Parathyroid adenoma (tissue), 2 donors: ENCODE data around the gene PIK3R3.

ENCODE experiments used
- H2AFZ ChIP-seq: fragments of 300-600 bp; sonication (generic); one replicate; pipeline ENCODE4 v1.7.0; 2017; ENCODE audit warnings: antibody characterized with exemption, mild to moderate bottlenecking
- H3K27ac ChIP-seq: fragments of 300-600 bp; sonication (generic); one replicate; pipeline ENCODE4 v1.7.0; 2017
- H3K27me3 ChIP-seq: fragments of 300-600 bp; sonication (generic); one replicate; pipeline ENCODE4 v1.7.0; 2017; ENCODE audit warnings: low read length; ENCODE audit not compliant: control insufficient read depth, insufficient read depth
- H3K36me3 ChIP-seq: fragments of 300-600 bp; sonication (generic); one replicate; pipeline ENCODE4 v1.7.0; 2017; ENCODE audit warnings: low read length; ENCODE audit not compliant: control insufficient read depth, insufficient read depth
- H3K4me1 ChIP-seq: fragments of 300-600 bp; sonication (generic); one replicate; pipeline ENCODE4 v1.7.0; 2017; ENCODE audit warnings: control low read depth
- H3K4me2 ChIP-seq: fragments of 300-600 bp; sonication (generic); one replicate; pipeline ENCODE4 v1.7.0; 2017; ENCODE audit warnings: low read length
- H3K4me3 ChIP-seq: fragments of 300-600 bp; sonication (generic); one replicate; pipeline ENCODE4 v1.7.0; 2017; ENCODE audit warnings: low read depth, low read length
- H3K79me2 ChIP-seq: fragments of 300-600 bp; sonication (generic); one replicate; pipeline ENCODE4 v1.7.0; 2017; ENCODE audit warnings: control low read depth
- H3K9ac ChIP-seq: fragments of 300-600 bp; sonication (generic); one replicate; pipeline ENCODE4 v1.7.0; 2017; ENCODE audit warnings: mild to moderate bottlenecking
- H3K9me3 ChIP-seq: fragments of 300-600 bp; sonication (generic); one replicate; pipeline ENCODE4 v1.7.0; 2017; ENCODE audit warnings: low read length; ENCODE audit not compliant: control insufficient read depth
- TF ChIP-seq, protein P1 (sequence below): fragments of 300-600 bp; sonication (generic); IDR thresholded peaks from one replicate; pipeline ENCODE4 v1.7.0; 2017; ENCODE audit warnings: antibody characterized with exemption, mild to moderate bottlenecking
- donor health status: primary hyperparathyroidism.

Gene PIK3R3

DNA sequence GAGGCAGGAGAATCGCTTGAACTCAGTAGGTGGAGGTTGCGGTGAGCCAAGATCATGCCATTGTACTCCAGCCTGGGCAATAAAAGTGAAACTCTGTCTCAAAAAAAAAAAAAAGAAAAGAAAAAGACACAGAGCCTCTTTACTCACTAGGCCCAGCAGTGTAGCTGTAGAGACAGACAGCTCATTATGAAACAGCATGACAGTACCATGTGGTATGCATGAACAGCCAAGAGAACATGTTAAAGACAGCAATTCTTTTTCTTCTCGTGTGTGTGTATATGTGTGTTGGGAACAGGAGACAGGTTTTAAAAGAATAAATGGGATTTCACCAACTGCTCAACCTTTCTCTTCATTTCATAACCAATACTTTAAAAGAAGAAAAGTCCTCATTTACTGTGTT is 118.8 kb downstream of the PIK3R3 start:
- Histone ChIP-seq H3K36me3 (no peaks in the 10 kb centered on the region), H3K9ac (no peak overlapping the region), H3K27ac (no peak overlapping the region), H3K27me3 (no peaks in the 10 kb centered on the region), H3K4me1 (no peaks in the 10 kb centered on the region), H3K4me2 (no peak overlapping the region), H3K4me3 (no peak overlapping the region), H3K9me3 (no peaks in the 10 kb centered on the region), H2AFZ (no peak overlapping the region), H3K79me2 (no peaks in the 10 kb centered on the region)
- TF ChIP-seq, protein P1, sequence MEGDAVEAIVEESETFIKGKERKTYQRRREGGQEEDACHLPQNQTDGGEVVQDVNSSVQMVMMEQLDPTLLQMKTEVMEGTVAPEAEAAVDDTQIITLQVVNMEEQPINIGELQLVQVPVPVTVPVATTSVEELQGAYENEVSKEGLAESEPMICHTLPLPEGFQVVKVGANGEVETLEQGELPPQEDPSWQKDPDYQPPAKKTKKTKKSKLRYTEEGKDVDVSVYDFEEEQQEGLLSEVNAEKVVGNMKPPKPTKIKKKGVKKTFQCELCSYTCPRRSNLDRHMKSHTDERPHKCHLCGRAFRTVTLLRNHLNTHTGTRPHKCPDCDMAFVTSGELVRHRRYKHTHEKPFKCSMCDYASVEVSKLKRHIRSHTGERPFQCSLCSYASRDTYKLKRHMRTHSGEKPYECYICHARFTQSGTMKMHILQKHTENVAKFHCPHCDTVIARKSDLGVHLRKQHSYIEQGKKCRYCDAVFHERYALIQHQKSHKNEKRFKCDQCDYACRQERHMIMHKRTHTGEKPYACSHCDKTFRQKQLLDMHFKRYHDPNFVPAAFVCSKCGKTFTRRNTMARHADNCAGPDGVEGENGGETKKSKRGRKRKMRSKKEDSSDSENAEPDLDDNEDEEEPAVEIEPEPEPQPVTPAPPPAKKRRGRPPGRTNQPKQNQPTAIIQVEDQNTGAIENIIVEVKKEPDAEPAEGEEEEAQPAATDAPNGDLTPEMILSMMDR: no peak

DNA sequence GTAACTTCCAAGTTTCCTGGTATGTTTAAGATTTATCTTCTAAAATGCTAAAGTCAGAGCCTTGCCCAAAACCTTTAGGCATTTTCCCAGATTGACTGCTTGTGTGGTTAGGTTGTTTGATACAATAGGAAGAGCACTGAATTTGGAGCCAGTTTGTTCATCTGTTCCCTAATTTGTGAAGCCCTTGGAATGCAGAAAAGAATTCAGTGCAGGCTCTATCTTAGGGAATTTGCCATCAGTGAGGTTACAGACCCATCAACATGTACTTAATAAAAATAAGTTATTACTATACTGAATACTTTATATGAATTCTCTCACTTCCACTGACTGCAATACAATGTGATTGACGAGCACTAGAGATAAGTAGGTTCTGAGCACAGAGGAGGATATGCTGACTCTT is 120.2 kb downstream of the PIK3R3 start:
- Histone ChIP-seq H3K9ac (no peak overlapping the region), H3K9me3 (no peaks in the 10 kb centered on the region), H3K36me3 (no peaks in the 10 kb centered on the region), H3K4me1 (no peaks in the 10 kb centered on the region), H3K4me2 (no peak overlapping the region), H3K27me3 (no peaks in the 10 kb centered on the region), H3K4me3 (no peak overlapping the region), H3K79me2 (no peaks in the 10 kb centered on the region), H2AFZ (no peak overlapping the region), H3K27ac (no peak overlapping the region)
- TF ChIP-seq, protein P1: no peak

DNA sequence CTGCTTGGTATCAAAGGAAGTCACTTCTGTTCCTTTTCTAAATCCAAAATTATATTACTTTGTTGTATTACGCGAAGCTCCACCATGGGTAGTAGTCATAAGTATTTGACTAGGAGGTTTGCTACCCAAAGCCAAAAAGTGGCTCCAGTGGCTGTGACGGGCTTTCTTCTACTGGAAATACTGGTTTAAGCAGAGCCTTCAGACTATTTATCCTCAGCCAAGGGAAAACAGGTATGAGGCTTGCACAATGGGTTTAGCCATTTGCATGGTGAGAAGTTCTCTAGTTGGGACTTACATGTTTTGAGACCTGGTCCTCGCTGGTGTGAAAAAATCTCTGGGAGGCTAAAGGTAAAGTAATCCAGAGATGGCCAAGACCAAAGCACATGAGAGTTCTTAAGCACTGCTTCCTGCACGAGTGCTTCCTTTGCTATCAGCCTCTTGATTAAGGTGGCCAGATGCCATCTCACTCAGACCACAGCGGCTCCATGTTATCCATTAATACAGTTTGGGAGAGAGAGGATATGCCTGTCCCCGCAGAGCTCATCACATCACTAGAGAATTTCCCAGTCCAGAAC is 121.2 kb downstream of the PIK3R3 start:
- H3K27ac ChIP-seq: no peak overlapping the region
- H3K79me2 ChIP-seq: no peaks in the 10 kb centered on the region
- no peaks in the 10 kb centered on the region for H3K36me3 ChIP-seq
- H3K4me3 ChIP-seq: no peak overlapping the region
- TF ChIP-seq, protein P1: no peak
- H3K9ac ChIP-seq: no peak overlapping the region
- no peak overlapping the region for H3K4me2 ChIP-seq
- no peaks in the 10 kb centered on the region for H3K4me1 ChIP-seq
- H2AFZ ChIP-seq: no peak overlapping the region
- no peaks in the 10 kb centered on the region for H3K9me3 ChIP-seq
- H3K27me3 ChIP-seq: no peaks in the 10 kb centered on the region

DNA sequence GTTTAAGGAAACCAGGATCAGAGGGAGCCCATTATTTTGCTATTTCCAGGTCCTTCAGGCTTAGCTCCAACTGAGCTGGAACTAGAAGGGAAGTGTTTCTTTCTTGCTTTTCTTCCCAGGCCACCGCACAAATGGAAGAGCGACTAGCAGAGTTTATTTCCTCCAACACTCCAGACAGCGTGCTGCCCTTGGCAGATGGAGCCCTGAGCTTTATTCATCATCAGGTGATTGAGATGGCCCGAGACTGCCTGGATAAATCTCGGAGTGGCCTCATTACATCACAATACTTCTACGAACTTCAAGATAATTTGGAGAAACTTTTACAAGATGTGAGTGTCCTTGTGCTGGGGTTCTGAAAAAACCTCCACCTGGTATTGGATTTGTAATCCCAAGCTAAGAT is 121.8 kb downstream of the PIK3R3 start:
- no peak overlapping the region for H3K27ac ChIP-seq
- TF ChIP-seq, protein P1: no peak
- H2AFZ ChIP-seq: no peak overlapping the region
- no peak overlapping the region for H3K4me3 ChIP-seq
- no peaks in the 10 kb centered on the region for H3K4me1 ChIP-seq
- H3K9me3 ChIP-seq: no peaks in the 10 kb centered on the region
- no peaks in the 10 kb centered on the region for H3K79me2 ChIP-seq
- no peak overlapping the region for H3K9ac ChIP-seq
- no peaks in the 10 kb centered on the region for H3K36me3 ChIP-seq
- no peaks in the 10 kb centered on the region for H3K27me3 ChIP-seq
- H3K4me2 ChIP-seq: no peak overlapping the region

DNA sequence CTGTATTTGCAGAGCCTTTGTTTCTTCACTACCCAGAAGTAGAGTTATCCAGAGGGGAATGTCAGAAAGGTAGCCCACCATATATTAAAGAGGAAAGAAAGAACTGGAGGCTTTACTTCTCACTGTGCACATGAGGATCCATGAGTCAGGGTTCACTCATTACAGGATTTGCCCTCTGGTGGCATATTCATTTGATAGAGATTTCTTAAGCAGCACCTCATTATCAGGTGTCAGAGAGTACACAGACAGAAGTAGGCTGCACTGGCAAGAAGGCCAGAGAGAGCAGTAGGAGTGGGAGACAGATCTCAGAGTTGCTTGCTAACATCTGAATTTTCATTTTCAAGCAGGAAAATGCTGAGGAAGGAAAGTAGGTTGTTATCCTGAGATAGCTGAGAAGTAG is 123.8 kb downstream of the PIK3R3 start:
- Histone ChIP-seq H3K4me1 (no peaks in the 10 kb centered on the region), H2AFZ (no peak overlapping the region), H3K27me3 (no peaks in the 10 kb centered on the region), H3K9ac (no peak overlapping the region), H3K9me3 (no peaks in the 10 kb centered on the region), H3K4me3 (no peak overlapping the region), H3K4me2 (no peak overlapping the region), H3K36me3 (no peaks in the 10 kb centered on the region), H3K79me2 (no peaks in the 10 kb centered on the region), H3K27ac (no peak overlapping the region)
- TF ChIP-seq, protein P1: no peak
